Measurements from ENCODE around the gene PCK1. TPM values are rescaled to one million over a fixed set of nuclear protein-coding genes. Genes with fewer than 3 reads are reported as not detected.
A peak's percentile ranks its signal among the peaks of the same experiment; 100 is the strongest.

The PCK1 gene
- total and polyA plus RNA-seq, 2 of the 8 experiments (the other 6 are each of a cell fraction or from before 2014, with no cell fraction given): not detected

GRCh38 chr20:57536120-57536708, 24.7 kb upstream of the PCK1 start:
- Histone ChIP-seq H2AFZ (ENCODE audit: low read length) (no peak overlapping the region), H3K9ac (replicated peaks in 1 of 4; ENCODE audit: extremely low read depth in 1 of 4, low read depth in 3 of 4, low read length in 3 of 4) (no peak overlapping the region), H2BK120ac (replicated peaks; ENCODE audit: low read depth, low read length) (no peak overlapping the region), H3K27ac (ENCODE audit: low read depth, low read length) (no peak overlapping the region), H2BK12ac (ENCODE audit: low read depth, low read length) (no peak overlapping the region), H2BK5ac (ENCODE audit: low read depth, low read length) (no peak overlapping the region), H3K14ac (ENCODE audit: insufficient read length) (no peak overlapping the region), H4K8ac (ENCODE audit: extremely low read depth, insufficient read depth, low read length) (no peak overlapping the region), H3K23ac (ENCODE audit: insufficient read length) (no peak overlapping the region), H3K79me1 (ENCODE audit: low read depth, low read length) (no peaks in the 10 kb centered on the region), H2BK15ac (ENCODE audit: low read length) (no peak overlapping the region), H3K4me3 (ENCODE audit: extremely low read depth in 1 of 4, insufficient read depth in 2 of 4, low read depth in 3 of 4, low read length in 4 of 4) (no peak overlapping the region), H3K36me3 (ENCODE audit: control insufficient read depth in 2 of 4, insufficient read depth in 4 of 4, low read length in 3 of 4) (no peaks in the 10 kb centered on the region; a peak in 1 of 8 replicates), H3K18ac (ENCODE audit: extremely low read depth, low read length) (no peak overlapping the region), H3K4me1 (replicated peaks in 1 of 4; ENCODE audit: control insufficient read depth in 3 of 4, insufficient read depth in 4 of 4, low read length in 3 of 4) (no peaks in the 10 kb centered on the region), H3K56ac (replicated peaks; ENCODE audit: insufficient read length, low read depth, low read length) (no peak overlapping the region), H3K27me3 (replicated peaks in 1 of 4; ENCODE audit: control insufficient read depth in 3 of 4, extremely low read depth in 1 of 4, insufficient read depth in 3 of 4, low read length in 3 of 4) (no peaks in the 10 kb centered on the region), H4K5ac (ENCODE audit: insufficient read length, low read depth, low read length) (no peak overlapping the region), H4K91ac (replicated peaks; ENCODE audit: insufficient read length, low read length) (no peak overlapping the region), H2AK5ac (ENCODE audit: low read depth, low read length) (no peak overlapping the region), H4K20me1 (replicated peaks in 1 of 2; ENCODE audit: control insufficient read depth in 1 of 2, insufficient read depth in 2 of 2, low read length in 2 of 2) (no peaks in the 10 kb centered on the region), H3K4ac (replicated peaks; ENCODE audit: insufficient read length, low read depth, low read length) (no peak overlapping the region), H2BK20ac (ENCODE audit: low read length) (no peak overlapping the region), H3K4me2 (ENCODE audit: insufficient read depth in 1 of 2, low read depth in 2 of 2, low read length in 2 of 2) (no peak overlapping the region), H3K9me3 (ENCODE audit: insufficient read depth in 2 of 2, low read depth in 1 of 2, low read length in 1 of 2) (peaks cover 4 to 10% of the 10 kb centered on the region in 2 experiments; a peak in 1 of 4 replicates), H3K23me2 (ENCODE audit: low read depth, low read length) (peaks cover 2% of the 10 kb centered on the region; the same call in 1 of the 2 replicates), H3K79me2 (ENCODE audit: control insufficient read depth in 1 of 2, insufficient read depth in 2 of 2, low read length in 2 of 2) (no peaks in the 10 kb centered on the region)
- no peak for DNase-seq (ENCODE audit: low read depth in 1 of 2, low spot score in 2 of 2)
- FAIRE-seq: no peak
- ChIA-PET CTCF (ENCODE audit: partially characterized antibody) (interaction anchor here (1.6 kb wide), 1 partner anchor 29 kb away, joined by 3 read pairs; no protein-coding TSS in a partner anchor), POLR2A (ENCODE audit: partially characterized antibody) (no interaction called here)
- no peak for TF ChIP-seq SRF (IDR thresholded peaks at IDR 0.05; ENCODE audit: low read depth, low read length)
- TF ChIP-seq KDM1A (IDR thresholded peaks at IDR 0.05; ENCODE audit: borderline replicate concordance, low read length): 0 out of 2 replicates have a peak, but pooled peaks have one; percentile 25
- TF ChIP-seq GABPA (IDR thresholded peaks at IDR 0.05; ENCODE audit: borderline replicate concordance, insufficient read depth, low read length): no peak
- WGBS, 2 experiments (ENCODE audit: extremely low coverage in 1 of 2, insufficient coverage in 1 of 2, insufficient read length in 1 of 2, insufficient replicate concordance in 2 of 2, low coverage in 1 of 2, low lambda C conversion rate in 2 of 2, missing lambda C conversion rate in 1 of 2): 61% methylated on average over 3 of the region's 3 CpGs; no CpG with 5 or more reads in 1 of the 2 experiments

Data from H1 (cell line).